ENCODE data around the gene INSR.

Gene INSR

GRCh38 chr19:7224209-7224686, 70.0 kb downstream of the INSR start:
- DNase-seq (ENCODE audit: extremely low spot score): no peak
- ChIA-PET POLR2A (no interaction called here), CTCF (no interaction called here)
- no peak for TF ChIP-seq ELF4 (IDR thresholded peaks at IDR 0.05)
- TF ChIP-seq, protein P1, sequence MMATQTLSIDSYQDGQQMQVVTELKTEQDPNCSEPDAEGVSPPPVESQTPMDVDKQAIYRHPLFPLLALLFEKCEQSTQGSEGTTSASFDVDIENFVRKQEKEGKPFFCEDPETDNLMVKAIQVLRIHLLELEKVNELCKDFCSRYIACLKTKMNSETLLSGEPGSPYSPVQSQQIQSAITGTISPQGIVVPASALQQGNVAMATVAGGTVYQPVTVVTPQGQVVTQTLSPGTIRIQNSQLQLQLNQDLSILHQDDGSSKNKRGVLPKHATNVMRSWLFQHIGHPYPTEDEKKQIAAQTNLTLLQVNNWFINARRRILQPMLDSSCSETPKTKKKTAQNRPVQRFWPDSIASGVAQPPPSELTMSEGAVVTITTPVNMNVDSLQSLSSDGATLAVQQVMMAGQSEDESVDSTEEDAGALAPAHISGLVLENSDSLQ (IDR thresholded peaks at IDR 0.05): no peak
- TF ChIP-seq TARDBP (IDR thresholded peaks at IDR 0.05): no peak
- no peak for TF ChIP-seq CTBP1 (IDR thresholded peaks at IDR 0.05; ENCODE audit: borderline replicate concordance)

DNA sequence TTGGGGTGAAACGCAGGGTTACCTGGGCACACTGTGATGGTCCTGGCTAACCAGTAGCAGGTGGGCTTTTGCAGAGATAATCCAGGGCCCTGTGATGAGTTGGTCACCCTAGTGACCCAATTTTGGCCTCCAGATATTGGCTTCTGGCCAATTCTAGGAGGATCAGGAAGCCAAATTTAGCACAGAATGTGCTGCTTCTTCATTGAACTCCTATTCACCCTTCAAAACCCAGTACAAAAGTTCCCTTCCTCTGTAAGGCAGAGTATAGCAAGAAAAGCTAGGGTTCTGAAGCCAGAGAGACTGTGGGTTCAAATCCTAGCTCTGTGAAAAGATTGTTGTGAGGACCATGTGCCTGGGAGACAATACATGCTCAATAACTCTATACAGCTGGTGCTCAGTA, 70.8 kb downstream of the INSR start:
- ChIA-PET CTCF (no interaction called here), POLR2A (no interaction called here)
- DNase-seq (ENCODE audit: extremely low spot score): no peak
- no peak for TF ChIP-seq ELF4 (IDR thresholded peaks at IDR 0.05)
- TF ChIP-seq FOXM1 (IDR thresholded peaks at IDR 0.05; ENCODE audit: borderline replicate concordance): no peak
- TF ChIP-seq CTBP1 (IDR thresholded peaks at IDR 0.05; ENCODE audit: borderline replicate concordance): no peak
- TF ChIP-seq ARNT (IDR thresholded peaks at IDR 0.05): no peak
- TF ChIP-seq LEF1 (IDR thresholded peaks at IDR 0.05; ENCODE audit: borderline replicate concordance): no peak
- no peak for TF ChIP-seq FOXK2 (IDR thresholded peaks at IDR 0.05)
- TF ChIP-seq L3MBTL2 (conservative IDR thresholded peaks at IDR 0.05): no peak
- no peak for TF ChIP-seq SUZ12 (IDR thresholded peaks at IDR 0.05)
- no peak for TF ChIP-seq HDGF (IDR thresholded peaks at IDR 0.05; ENCODE audit: borderline replicate concordance)
- TF ChIP-seq, protein P1 (IDR thresholded peaks at IDR 0.05): no peak
- TF ChIP-seq NFRKB (IDR thresholded peaks at IDR 0.05): no peak
- TF ChIP-seq FOXA1 (IDR thresholded peaks at IDR 0.05): no peak
- no peak for TF ChIP-seq SP1 (IDR thresholded peaks at IDR 0.05)
- no peak for TF ChIP-seq ZNF384 (IDR thresholded peaks at IDR 0.05)
- no peak for TF ChIP-seq BHLHE40 (IDR thresholded peaks at IDR 0.05; ENCODE audit: borderline replicate concordance)
- TF ChIP-seq TARDBP (IDR thresholded peaks at IDR 0.05): no peak

- DNase-seq (ENCODE audit: extremely low spot score): no peak
- POLR2A ChIA-PET: interaction anchor here (1.3 kb wide), 1 partner anchor 16 kb away, joined by 4 read pairs; no protein-coding TSS in a partner anchor
- CTCF ChIA-PET: no interaction called here
- TF ChIP-seq NFRKB (IDR thresholded peaks at IDR 0.05) (no peak), TARDBP (IDR thresholded peaks at IDR 0.05) (no peak), FOXK2 (IDR thresholded peaks at IDR 0.05) (no peak), ELF4 (IDR thresholded peaks at IDR 0.05) (no peak), ZNF384 (IDR thresholded peaks at IDR 0.05) (no peak), BHLHE40 (IDR thresholded peaks at IDR 0.05; ENCODE audit: borderline replicate concordance) (no peak), SUZ12 (IDR thresholded peaks at IDR 0.05) (no peak), L3MBTL2 (conservative IDR thresholded peaks at IDR 0.05) (no peak), FOXA1 (IDR thresholded peaks at IDR 0.05) (no peak), SP1 (IDR thresholded peaks at IDR 0.05) (no peak), FOXM1 (IDR thresholded peaks at IDR 0.05; ENCODE audit: borderline replicate concordance) (no peak), CTBP1 (IDR thresholded peaks at IDR 0.05; ENCODE audit: borderline replicate concordance) (no peak), HDGF (IDR thresholded peaks at IDR 0.05; ENCODE audit: borderline replicate concordance) (no peak), LEF1 (IDR thresholded peaks at IDR 0.05; ENCODE audit: borderline replicate concordance) (no peak), ARNT (IDR thresholded peaks at IDR 0.05) (no peak)
- TF ChIP-seq, protein P1 (IDR thresholded peaks at IDR 0.05): no peak
These were observed 75.2 kb downstream of the INSR start for GRCh38 chr19:7219056-7219455.

GRCh38 chr19:7217861-7218260, 76.4 kb downstream of the INSR start:
- ChIA-PET POLR2A (no interaction called here), CTCF (no interaction called here)

DNA sequence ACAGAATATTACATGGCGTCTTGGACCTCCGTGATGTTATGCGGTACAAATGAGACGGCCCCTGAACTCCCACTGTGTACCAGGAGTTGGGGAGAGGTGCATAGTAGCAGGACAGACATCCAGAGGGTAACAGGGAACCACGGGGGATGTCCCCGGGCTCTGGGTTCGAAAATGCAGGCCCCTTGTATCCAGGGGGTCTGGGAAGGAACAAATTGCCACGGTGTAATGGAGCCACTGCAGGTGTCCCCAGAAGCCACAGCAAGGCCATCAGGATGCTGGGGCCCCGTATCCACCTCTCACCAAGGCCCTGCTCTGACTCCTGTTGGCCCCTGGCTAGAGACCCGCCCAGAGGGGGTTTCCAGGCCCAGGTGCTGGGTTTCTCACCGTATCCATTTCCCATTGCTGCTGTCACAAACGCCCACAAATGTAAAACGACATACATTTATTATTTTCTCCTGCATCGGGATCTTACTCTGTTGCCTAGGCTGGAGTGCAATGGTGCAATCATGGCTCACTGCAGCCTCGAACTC, 77.8 kb downstream of the INSR start:
- ChIA-PET CTCF (interaction anchor here (0.6 kb wide), 1 partner anchor 779 kb away, joined by 3 read pairs; no protein-coding TSS in a partner anchor), POLR2A (no interaction called here)
- no peak for DNase-seq (ENCODE audit: extremely low spot score)
- TF ChIP-seq ELF4 (IDR thresholded peaks at IDR 0.05): no peak
- no peak for TF ChIP-seq L3MBTL2 (conservative IDR thresholded peaks at IDR 0.05)
- TF ChIP-seq BHLHE40 (IDR thresholded peaks at IDR 0.05; ENCODE audit: borderline replicate concordance): no peak
- no peak for TF ChIP-seq SUZ12 (IDR thresholded peaks at IDR 0.05)
- TF ChIP-seq FOXA1 (IDR thresholded peaks at IDR 0.05): no peak
- TF ChIP-seq SP1 (IDR thresholded peaks at IDR 0.05): no peak
- TF ChIP-seq, protein P1 (IDR thresholded peaks at IDR 0.05): no peak
- no peak for TF ChIP-seq ARNT (IDR thresholded peaks at IDR 0.05)
- TF ChIP-seq HDGF (IDR thresholded peaks at IDR 0.05; ENCODE audit: borderline replicate concordance): no peak
- TF ChIP-seq FOXM1 (IDR thresholded peaks at IDR 0.05; ENCODE audit: borderline replicate concordance): no peak
- no peak for TF ChIP-seq ZNF384 (IDR thresholded peaks at IDR 0.05)
- no peak for TF ChIP-seq TARDBP (IDR thresholded peaks at IDR 0.05)
- TF ChIP-seq LEF1 (IDR thresholded peaks at IDR 0.05; ENCODE audit: borderline replicate concordance): no peak
- TF ChIP-seq NFRKB (IDR thresholded peaks at IDR 0.05): no peak
- TF ChIP-seq CTBP1 (IDR thresholded peaks at IDR 0.05; ENCODE audit: borderline replicate concordance): no peak
- no peak for TF ChIP-seq FOXK2 (IDR thresholded peaks at IDR 0.05)

More at GRCh38 chr19:7217861-7218260, 76.4 kb downstream of the INSR start:
- TF ChIP-seq HDGF (IDR thresholded peaks at IDR 0.05; ENCODE audit: borderline replicate concordance): no peak
- TF ChIP-seq L3MBTL2 (conservative IDR thresholded peaks at IDR 0.05): no peak
- TF ChIP-seq, protein P1 (IDR thresholded peaks at IDR 0.05): no peak
- no peak for TF ChIP-seq SUZ12 (IDR thresholded peaks at IDR 0.05)
- TF ChIP-seq CTBP1 (IDR thresholded peaks at IDR 0.05; ENCODE audit: borderline replicate concordance): no peak
- TF ChIP-seq TARDBP (IDR thresholded peaks at IDR 0.05): no peak
- TF ChIP-seq ELF4 (IDR thresholded peaks at IDR 0.05): no peak
- TF ChIP-seq FOXA1 (IDR thresholded peaks at IDR 0.05): no peak
- no peak for TF ChIP-seq NFRKB (IDR thresholded peaks at IDR 0.05)
- TF ChIP-seq ARNT (IDR thresholded peaks at IDR 0.05): no peak
- TF ChIP-seq ZNF384 (IDR thresholded peaks at IDR 0.05): no peak
- TF ChIP-seq SP1 (IDR thresholded peaks at IDR 0.05): no peak
- TF ChIP-seq BHLHE40 (IDR thresholded peaks at IDR 0.05; ENCODE audit: borderline replicate concordance): no peak
- no peak for TF ChIP-seq FOXK2 (IDR thresholded peaks at IDR 0.05)
- TF ChIP-seq LEF1 (IDR thresholded peaks at IDR 0.05; ENCODE audit: borderline replicate concordance): no peak
- no peak for TF ChIP-seq FOXM1 (IDR thresholded peaks at IDR 0.05; ENCODE audit: borderline replicate concordance)
- DNase-seq (ENCODE audit: extremely low spot score): no peak
